HepG2 (cell line): ENCODE measurements around the gene OTUD1. TPM values are rescaled to one million over a fixed set of nuclear protein-coding genes. Genes with fewer than 3 reads are reported as not detected.

Experiments
- ATAC-seq: fragments of 200-7000 bp; cut with Tn5 transposase; 3 replicates; pipeline ENCODE4 v1.9.1; 2020; ENCODE audit warnings: mild to moderate bottlenecking, moderate library complexity
- BruUV-seq: library from RNA; stranded (reverse); fragments of 400-500 nt; replicated peaks from 2 replicates; lab custom pipeline; 2021; lab: Mats Ljungman, UMichigan
- CTCF ChIA-PET: fragments of 300-600 bp; formaldehyde crosslinking; extraction: SDS; loops from one replicate; lab custom pipeline; 2021; ENCODE audit warnings: low total read pairs, inconsistent platforms, low intra/inter-chr PET ratio; lab: Yijun Ruan, JAX
- POLR2A ChIA-PET: fragments of 350-600 bp; sonication (Branson Sonifier 250); formaldehyde crosslinking; loops from one replicate; lab custom pipeline; 2020; ENCODE audit warnings: antibody characterized with exemption, inconsistent platforms; lab: Yijun Ruan, JAX
- DNase-seq: peaks from one replicate; pipeline ENCODE4 v3.0.0-alpha.2; 2015; ENCODE audit warnings: low spot score
- FAIRE-seq: peaks from 3 replicates; lab custom pipeline; 2011; peaks lifted over from hg19 to GRCh38; lab: Jason Lieb, UNC
- H2AFZ ChIP-seq: one replicate; pipeline ENCODE4 v1.6.1; 2011; ENCODE audit warnings: low read length, inconsistent platforms
- H3K27ac ChIP-seq: fragments of 300-600 bp; 3 replicates; pipeline ENCODE4 v1.8.0; 2011; ENCODE audit warnings: mixed run types, mild to moderate bottlenecking, mixed read lengths, low read length, inconsistent platforms; ENCODE audit not compliant: insufficient read depth; ENCODE audit errors: extremely low read length
- H3K27me3 ChIP-seq, 2 experiments: fragments of 200-600 bp in 1 of 2; 2 replicates in 1 of 2; 3 replicates in 1 of 2; pipeline versions ENCODE4 v1.6.0 to v1.8.0; 2011; ENCODE audit warnings: low read length in 2 of 2, mild to moderate bottlenecking in 2 of 2, moderate library complexity in 2 of 2, inconsistent platforms in 1 of 2; ENCODE audit not compliant: insufficient read depth in 2 of 2, control insufficient read depth in 1 of 2
- H3K36me3 ChIP-seq, 2 experiments: fragments of 200-600 bp in 1 of 2; replicated peaks in 1 of 2; 2 replicates in 1 of 2; 3 replicates in 1 of 2; pipeline versions ENCODE4 v1.5.1 to v1.8.0; 2011; ENCODE audit warnings: low read length in 2 of 2, inconsistent platforms in 1 of 2; ENCODE audit not compliant: insufficient read depth in 2 of 2, control insufficient read depth in 1 of 2
- H3K4me1 ChIP-seq: 2 replicates; pipeline ENCODE4 v1.5.1; 2012; ENCODE audit warnings: low read length, inconsistent platforms; ENCODE audit not compliant: insufficient read depth
- H3K4me2 ChIP-seq: 2 replicates; pipeline ENCODE4 v1.6.0; 2011; ENCODE audit warnings: low read depth, low read length, inconsistent platforms
- H3K4me3 ChIP-seq, 3 experiments: fragments of 200-600 bp in 1 of 3; sonication (generic), shearing (Covaris generic) in 1 of 3; replicated peaks in 1 of 3; 2 replicates each; pipeline ENCODE4 v1.5.1; 2011 to 2016; ENCODE audit warnings: low read length in 3 of 3, inconsistent platforms in 2 of 3, low read depth in 2 of 3, mild to moderate bottlenecking in 2 of 3, control low read depth in 1 of 3, mixed read lengths in 1 of 3; ENCODE audit not compliant: insufficient read depth in 1 of 3
- H3K79me2 ChIP-seq: one replicate; pipeline ENCODE4 v1.6.1; 2011; ENCODE audit warnings: low read length, inconsistent platforms; ENCODE audit not compliant: insufficient read depth
- H3K9ac ChIP-seq: 2 replicates; pipeline ENCODE4 v1.6.0; 2011; ENCODE audit warnings: mild to moderate bottlenecking, low read depth, low read length, inconsistent platforms; ENCODE audit not compliant: insufficient read depth
- H3K9me3 ChIP-seq: 2 replicates; pipeline ENCODE4 v1.5.1; 2012; ENCODE audit warnings: mild to moderate bottlenecking, low read length
- H4K20me1 ChIP-seq: 2 replicates; pipeline ENCODE4 v1.6.0; 2011; ENCODE audit warnings: inconsistent platforms, mild to moderate bottlenecking, low read length, moderate library complexity; ENCODE audit not compliant: insufficient read depth
- ARID2 ChIP-seq: sonication (generic); formaldehyde crosslinking; IDR thresholded peaks from 2 replicates; pipeline ENCODE4 v1.8.1; 2022; ENCODE audit warnings: mild to moderate bottlenecking, missing genetic modification reagents, borderline replicate concordance
- ARNT2 ChIP-seq: sonication (generic); formaldehyde crosslinking; IDR thresholded peaks from 2 replicates; pipeline ENCODE4 v1.8.0; 2022; ENCODE audit warnings: mild to moderate bottlenecking, low read depth, missing genetic modification reagents, moderate library complexity
- ATF2 ChIP-seq: sonication (generic); formaldehyde crosslinking; IDR thresholded peaks from 2 replicates; pipeline ENCODE4 v1.4.0; 2020; ENCODE audit warnings: missing genetic modification reagents
- ATF7 ChIP-seq, 2 experiments: fragments of 450-650 bp in 1 of 2; sonication (generic) in 1 of 2; formaldehyde crosslinking in 1 of 2; IDR thresholded peaks; 2 replicates each; pipeline versions ENCODE4 v1.4.0 to v1.6.1; 2016 to 2020; ENCODE audit warnings: antibody characterized with exemption in 1 of 2, mild to moderate bottlenecking in 1 of 2, missing genetic modification reagents in 1 of 2
- CBX5 ChIP-seq: sonication (generic); formaldehyde crosslinking; IDR thresholded peaks from 2 replicates; pipeline ENCODE4 v1.4.0; 2020; ENCODE audit warnings: missing genetic modification reagents, borderline replicate concordance
- KDM2A ChIP-seq: sonication (generic); formaldehyde crosslinking; IDR thresholded peaks from 2 replicates; pipeline ENCODE4 v1.4.0; 2020; ENCODE audit warnings: low read depth, missing genetic modification reagents, borderline replicate concordance
- MATR3 ChIP-seq: sonication (generic); formaldehyde crosslinking; IDR thresholded peaks from 2 replicates; pipeline ENCODE4 v1.4.0; 2020; ENCODE audit warnings: missing genetic modification reagents
- PRPF4 ChIP-seq: fragments of 200-400 bp; formaldehyde crosslinking; IDR thresholded peaks from 2 replicates; pipeline ENCODE4 v1.6.1; 2016; ENCODE audit warnings: low read length, low read depth; ENCODE audit not compliant: poor library complexity, severe bottlenecking
- RBFOX2 ChIP-seq: fragments of 200-400 bp; formaldehyde crosslinking; IDR thresholded peaks from 2 replicates; pipeline ENCODE4 v1.6.1; 2017; ENCODE audit warnings: low read depth, mild to moderate bottlenecking, low read length
- RFX1 ChIP-seq: fragments of 450-650 bp; IDR thresholded peaks from 2 replicates; pipeline ENCODE4 v1.6.1; 2017
- SMAD3 ChIP-seq: sonication (generic); formaldehyde crosslinking; IDR thresholded peaks from 2 replicates; pipeline ENCODE4 v1.4.0; 2020; ENCODE audit warnings: missing genetic modification reagents
- ZNF260 ChIP-seq: sonication (generic); formaldehyde crosslinking; IDR thresholded peaks from 2 replicates; pipeline ENCODE4 v1.4.0; 2020; ENCODE audit warnings: missing genetic modification reagents, low read depth, mild to moderate bottlenecking, borderline replicate concordance
- ZNF30 ChIP-seq: sonication (generic); formaldehyde crosslinking; IDR thresholded peaks from 2 replicates; pipeline ENCODE4 v1.5.0; 2020; ENCODE audit warnings: mild to moderate bottlenecking, missing genetic modification reagents
- ZNF354B ChIP-seq: sonication (generic); formaldehyde crosslinking; IDR thresholded peaks from 2 replicates; pipeline ENCODE4 v1.8.0; 2022; ENCODE audit warnings: mild to moderate bottlenecking, missing genetic modification reagents
- ZNF556 ChIP-seq: sonication (generic); formaldehyde crosslinking; IDR thresholded peaks from 2 replicates; pipeline ENCODE4 v1.4.0; 2020; ENCODE audit warnings: mild to moderate bottlenecking, missing genetic modification reagents, borderline replicate concordance
- ZNF569 ChIP-seq: sonication (generic); formaldehyde crosslinking; IDR thresholded peaks from 2 replicates; pipeline ENCODE4 v1.5.0; 2020; ENCODE audit warnings: mild to moderate bottlenecking, missing genetic modification reagents, moderate library complexity, borderline replicate concordance
- ZSCAN21 ChIP-seq: sonication (generic); formaldehyde crosslinking; IDR thresholded peaks from 2 replicates; pipeline ENCODE4 v1.8.0; 2022; ENCODE audit warnings: mild to moderate bottlenecking, missing genetic modification reagents, moderate library complexity, borderline replicate concordance
- whole genome bisulfite sequencing: methylation state at CpG from one replicate; pipeline ENCODE4 v1.1.6; 2017; ENCODE audit warnings: low lambda C conversion rate; 5-methylcytosine and 5-hydroxymethylcytosine counted together
- in situ Hi-C: cut with HindIII; loops from 2 replicates; pipeline ENCODE4 v1.10.0; 2017; ENCODE audit warnings: low pct_unique_long_range_greater_than_20kb; ENCODE audit not compliant: extremely low pct_ligation_motif_present
- intact Hi-C: fragments of 100-400 bp; cut with micrococcal nuclease; formaldehyde crosslinking; loops from one replicate; pipeline ENCODE4 v1.10.0; 2022; ENCODE audit not compliant: unreplicated experiment
- polyA plus RNA-seq, 8 experiments: library from polyadenylated mRNA; depleted of rRNA in 3 of 8; stranded (reverse) in 7 of 8; unstranded in 1 of 8; fragments of >200 nt; fragmentation: Illumina TruSeq in 4 of 8; extraction: Trizol in 4 of 8; gene quantifications; 2 replicates each; pipeline versions ENCODE4 v1.2.1 to v1.2.3, GENCODE V29; 2011 to 2016; ENCODE audit warnings: low read depth in 4 of 8, missing spikeins in 1 of 8, mixed read lengths in 1 of 8; ENCODE audit not compliant: insufficient read depth in 1 of 8
- total RNA-seq, 5 experiments: library from RNA; depleted of rRNA; stranded (reverse); fragments of >200 nt; fragmentation: Illumina TruSeq; extraction: Trizol; gene quantifications; 2 replicates each; pipeline ENCODE4 v1.2.3, GENCODE V29; 2016; ENCODE audit warnings: low read depth in 1 of 5
- TF ChIP-seq, protein P1 (sequence below): fragments of 450-650 bp; IDR thresholded peaks from 2 replicates; pipeline ENCODE4 v1.6.1; 2017

OTUD1 gene
- total and polyA plus RNA-seq, 2 of the 13 experiments (the other 11 are each of a cell fraction or from before 2014, with no cell fraction given): 1.2 to 1.4 TPM

DNA sequence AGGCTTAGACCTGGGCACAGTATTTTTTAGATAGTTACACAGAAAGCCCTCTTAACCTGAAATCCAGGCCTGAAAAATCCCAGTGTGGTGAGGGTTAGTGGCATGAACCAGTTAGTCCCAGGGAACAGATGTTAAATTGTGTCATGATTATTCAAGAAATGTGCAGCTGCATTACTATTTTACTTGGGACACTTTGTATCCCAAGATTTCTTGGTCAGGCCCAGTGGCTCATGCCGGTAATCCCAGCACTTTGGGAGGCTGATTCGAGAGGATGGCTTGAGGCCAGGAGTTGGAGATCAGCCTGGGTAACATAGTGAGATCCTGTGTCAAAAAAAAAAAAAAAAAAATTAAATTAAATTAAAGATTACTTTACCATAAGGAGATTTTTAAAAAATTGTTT, 36.0 kb upstream of the OTUD1 start:
- CTCF ChIA-PET: no interaction called here
- FAIRE-seq (no peak), ATAC-seq (no peak), DNase-seq (no peak)
- H3K4me3 ChIP-seq: no peak overlapping the region
- H3K27me3 ChIP-seq: no peaks in the 10 kb centered on the region
- TF ChIP-seq ZSCAN21 (CRISPR knock-in tag) (no peak), SMAD3 (CRISPR knock-in tag) (no peak), ZNF354B (CRISPR knock-in tag) (no peak), PRPF4 (no peak), MATR3 (CRISPR knock-in tag) (no peak), ARID2 (CRISPR knock-in tag) (no peak), ZNF569 (CRISPR knock-in tag) (no peak), ATF2 (CRISPR knock-in tag) (no peak), ZNF260 (CRISPR knock-in tag) (no peak), RBFOX2 (no peak), ZNF556 (CRISPR knock-in tag) (no peak), RFX1 (no peak), ZNF30 (CRISPR knock-in tag) (no peak), ARNT2 (CRISPR knock-in tag) (no peak), KDM2A (CRISPR knock-in tag) (no peak), ATF7 (IDR thresholded peaks at IDR 0.05) (no peak), ATF7 (CRISPR knock-in tag; IDR thresholded peaks at IDR 0.05) (no peak), CBX5 (no peak)
- TF ChIP-seq, protein P1, sequence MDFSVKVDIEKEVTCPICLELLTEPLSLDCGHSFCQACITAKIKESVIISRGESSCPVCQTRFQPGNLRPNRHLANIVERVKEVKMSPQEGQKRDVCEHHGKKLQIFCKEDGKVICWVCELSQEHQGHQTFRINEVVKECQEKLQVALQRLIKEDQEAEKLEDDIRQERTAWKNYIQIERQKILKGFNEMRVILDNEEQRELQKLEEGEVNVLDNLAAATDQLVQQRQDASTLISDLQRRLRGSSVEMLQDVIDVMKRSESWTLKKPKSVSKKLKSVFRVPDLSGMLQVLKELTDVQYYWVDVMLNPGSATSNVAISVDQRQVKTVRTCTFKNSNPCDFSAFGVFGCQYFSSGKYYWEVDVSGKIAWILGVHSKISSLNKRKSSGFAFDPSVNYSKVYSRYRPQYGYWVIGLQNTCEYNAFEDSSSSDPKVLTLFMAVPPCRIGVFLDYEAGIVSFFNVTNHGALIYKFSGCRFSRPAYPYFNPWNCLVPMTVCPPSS: no peak
- no peak overlapping the region for H3K9ac ChIP-seq
- no peaks in the 10 kb centered on the region for H3K9me3 ChIP-seq
- H3K4me2 ChIP-seq: no peak overlapping the region
- H4K20me1 ChIP-seq: no peaks in the 10 kb centered on the region
- H3K4me1 ChIP-seq: peaks cover 31% of the 10 kb centered on the region
- no peak overlapping the region for H2AFZ ChIP-seq
- H3K79me2 ChIP-seq: no peaks in the 10 kb centered on the region
- WGBS: 35% methylated on average over 2 of the region's 2 CpGs
- no TSS peak for BruUV-seq
- H3K27ac ChIP-seq: no peak overlapping the region
- POLR2A ChIA-PET: no interaction called here
- no peaks in the 10 kb centered on the region for H3K36me3 ChIP-seq
- intact Hi-C loops: no loop called here
- in situ Hi-C loops: no loop called here
